PC-3 (cell line): ENCODE data around the gene PAN3. TPM values are rescaled to one million over a fixed set of nuclear protein-coding genes. Genes with fewer than 3 reads are reported as not detected.

Experiments
- ATAC-seq: fragments of 200-7000 bp; cut with Tn5 transposase; 2 replicates; pipeline ENCODE4 v1.9.1; 2020; ENCODE audit warnings: mild to moderate bottlenecking, moderate library complexity
- BruUV-seq: library from RNA; stranded (reverse); fragments of 400-500 nt; replicated peaks from 2 replicates; lab custom pipeline; 2021; lab: Mats Ljungman, UMichigan
- CTCF ChIA-PET: fragments of 300-600 bp; sonication (Branson Sonifier 250); formaldehyde crosslinking; loops from one replicate; lab custom pipeline; 2022; ENCODE audit warnings: antibody characterized with exemption; lab: Charles Lee
- POLR2A ChIA-PET: fragments of 300-600 bp; sonication (Branson Sonifier 250); formaldehyde crosslinking; loops from one replicate; lab custom pipeline; 2022; ENCODE audit warnings: antibody characterized with exemption; ENCODE audit not compliant: unreplicated experiment; lab: Charles Lee
- DNase-seq: peaks from one replicate; pipeline ENCODE4 v3.0.0-alpha.2; 2015
- H2AFZ ChIP-seq: fragments of 300-600 bp; sonication (generic); 2 replicates; pipeline ENCODE4 v1.6.0; 2016; ENCODE audit warnings: antibody characterized with exemption, low read length
- H3F3A ChIP-seq: fragments of 300-600 bp; sonication (generic); one replicate; pipeline ENCODE4 v1.6.0; 2017; ENCODE audit warnings: antibody characterized with exemption, low read length, control low read depth, mild to moderate bottlenecking; ENCODE audit not compliant: unreplicated experiment
- H3K27ac ChIP-seq: fragments of 300-600 bp; sonication (generic); 2 replicates; pipeline ENCODE4 v1.5.1; 2016; ENCODE audit warnings: mild to moderate bottlenecking, low read length
- H3K27me3 ChIP-seq: fragments of 300-600 bp; sonication (generic); 2 replicates; pipeline ENCODE4 v1.6.1; 2016; ENCODE audit warnings: low read length, mixed read lengths
- H3K36me3 ChIP-seq: fragments of 300-600 bp; sonication (generic); 2 replicates; pipeline ENCODE4 v1.6.1; 2016; ENCODE audit warnings: low read depth, mixed run types, low read length, mixed read lengths
- H3K4me1 ChIP-seq: fragments of 300-600 bp; sonication (generic); 2 replicates; pipeline ENCODE4 v1.5.1; 2016; ENCODE audit warnings: low read length; ENCODE audit not compliant: insufficient read depth
- H3K4me2 ChIP-seq: fragments of 300-600 bp; sonication (generic); 2 replicates; pipeline ENCODE4 v1.6.0; 2016; ENCODE audit warnings: low read length
- H3K4me3 ChIP-seq: fragments of 300-600 bp; sonication (generic); 2 replicates; pipeline ENCODE4 v1.5.1; 2016; ENCODE audit warnings: mild to moderate bottlenecking, low read length, mixed read lengths
- H3K79me2 ChIP-seq: fragments of 300-600 bp; sonication (generic); 2 replicates; pipeline ENCODE4 v1.6.1; 2017; ENCODE audit warnings: low read length, mixed read lengths
- H3K9ac ChIP-seq: fragments of 300-600 bp; sonication (generic); 2 replicates; pipeline ENCODE4 v1.6.0; 2016; ENCODE audit warnings: mild to moderate bottlenecking, low read length
- H3K9me2 ChIP-seq: fragments of 300-600 bp; sonication (generic); replicated peaks from 2 replicates; pipeline ENCODE4 v1.6.1; 2016; ENCODE audit warnings: mixed run types, low read length, mixed read lengths
- H3K9me3 ChIP-seq: fragments of 300-600 bp; sonication (generic); 2 replicates; pipeline ENCODE4 v1.6.1; 2016; ENCODE audit warnings: low read length, mixed read lengths
- H4K20me1 ChIP-seq: fragments of 300-600 bp; sonication (generic); 2 replicates; pipeline ENCODE4 v1.6.1; 2016; ENCODE audit warnings: low read length, mixed read lengths
- EZH2 ChIP-seq: fragments of 300-600 bp; sonication (generic); IDR thresholded peaks from one replicate; pipeline ENCODE4 v1.6.1; 2017; ENCODE audit warnings: antibody characterized with exemption, mild to moderate bottlenecking, low read length; ENCODE audit not compliant: unreplicated experiment
- EZH2phosphoT487 ChIP-seq: fragments of 300-600 bp; sonication (generic); IDR thresholded peaks from 2 replicates; pipeline ENCODE4 v1.6.1; 2018; ENCODE audit warnings: mild to moderate bottlenecking, antibody characterized with exemption, low read length, borderline replicate concordance
- intact Hi-C: fragments of 100-400 bp; cut with micrococcal nuclease; formaldehyde crosslinking; loops from 2 replicates; pipeline ENCODE4 v1.9.0; 2023
- total RNA-seq: library from RNA; depleted of rRNA; stranded (reverse); fragments of >200 nt; gene quantifications from 2 replicates; pipeline ENCODE4 v1.2.3, GENCODE V29; 2014
- TF ChIP-seq, protein P1 (sequence below): fragments of 300-600 bp; sonication (generic); conservative IDR thresholded peaks from 2 replicates; pipeline ENCODE4 v1.5.1; 2017; ENCODE audit warnings: antibody characterized with exemption, low read depth, mild to moderate bottlenecking, low read length

PAN3 gene
- total RNA-seq, 1 experiment from 2014 or later: 14.6 TPM

DNA sequence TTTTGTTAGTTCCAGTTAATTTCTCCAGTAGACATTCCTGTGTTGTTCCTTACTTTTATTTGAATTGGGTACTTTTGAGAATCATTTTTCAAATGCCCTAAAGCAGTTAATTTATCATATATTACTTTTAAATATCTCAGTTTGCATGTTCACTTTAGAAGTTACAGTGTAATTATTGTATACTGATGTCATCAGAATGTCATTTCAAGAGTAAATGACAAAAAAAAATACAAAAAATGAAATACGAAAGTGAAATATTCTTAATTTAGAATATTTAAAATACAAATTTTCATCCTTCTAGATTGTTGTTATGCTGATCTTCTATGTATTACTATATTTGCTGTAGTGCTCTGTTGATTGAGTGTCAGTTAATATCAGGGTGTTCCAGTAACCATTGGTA lies 114.2 kb downstream of the PAN3 start:
- ATAC-seq (no peak), DNase-seq (no peak)
- H3F3A ChIP-seq: no peaks in the 10 kb centered on the region
- H3K4me2 ChIP-seq: no peak overlapping the region
- no peak overlapping the region for H2AFZ ChIP-seq
- no peaks in the 10 kb centered on the region for H4K20me1 ChIP-seq
- H3K9ac ChIP-seq: no peak overlapping the region
- no peak overlapping the region for H3K4me3 ChIP-seq
- no peaks in the 10 kb centered on the region for H3K27me3 ChIP-seq
- peaks cover 5% of the 10 kb centered on the region; the same call in 1 of the 2 replicates for H3K36me3 ChIP-seq
- BruUV-seq: no TSS peak
- no peaks in the 10 kb centered on the region; the same call in 1 of the 2 replicates for H3K79me2 ChIP-seq
- ChIA-PET POLR2A (no interaction called here), CTCF (no interaction called here)
- H3K27ac ChIP-seq: no peak overlapping the region
- H3K4me1 ChIP-seq: no peaks in the 10 kb centered on the region
- no peaks in the 10 kb centered on the region for H3K9me3 ChIP-seq
- TF ChIP-seq EZH2phosphoT487 (no peak), EZH2 (no peak)
- TF ChIP-seq, protein P1, sequence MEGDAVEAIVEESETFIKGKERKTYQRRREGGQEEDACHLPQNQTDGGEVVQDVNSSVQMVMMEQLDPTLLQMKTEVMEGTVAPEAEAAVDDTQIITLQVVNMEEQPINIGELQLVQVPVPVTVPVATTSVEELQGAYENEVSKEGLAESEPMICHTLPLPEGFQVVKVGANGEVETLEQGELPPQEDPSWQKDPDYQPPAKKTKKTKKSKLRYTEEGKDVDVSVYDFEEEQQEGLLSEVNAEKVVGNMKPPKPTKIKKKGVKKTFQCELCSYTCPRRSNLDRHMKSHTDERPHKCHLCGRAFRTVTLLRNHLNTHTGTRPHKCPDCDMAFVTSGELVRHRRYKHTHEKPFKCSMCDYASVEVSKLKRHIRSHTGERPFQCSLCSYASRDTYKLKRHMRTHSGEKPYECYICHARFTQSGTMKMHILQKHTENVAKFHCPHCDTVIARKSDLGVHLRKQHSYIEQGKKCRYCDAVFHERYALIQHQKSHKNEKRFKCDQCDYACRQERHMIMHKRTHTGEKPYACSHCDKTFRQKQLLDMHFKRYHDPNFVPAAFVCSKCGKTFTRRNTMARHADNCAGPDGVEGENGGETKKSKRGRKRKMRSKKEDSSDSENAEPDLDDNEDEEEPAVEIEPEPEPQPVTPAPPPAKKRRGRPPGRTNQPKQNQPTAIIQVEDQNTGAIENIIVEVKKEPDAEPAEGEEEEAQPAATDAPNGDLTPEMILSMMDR: no peak
- no peaks in the 10 kb centered on the region for H3K9me2 ChIP-seq
- intact Hi-C loops: no loop called here

DNA sequence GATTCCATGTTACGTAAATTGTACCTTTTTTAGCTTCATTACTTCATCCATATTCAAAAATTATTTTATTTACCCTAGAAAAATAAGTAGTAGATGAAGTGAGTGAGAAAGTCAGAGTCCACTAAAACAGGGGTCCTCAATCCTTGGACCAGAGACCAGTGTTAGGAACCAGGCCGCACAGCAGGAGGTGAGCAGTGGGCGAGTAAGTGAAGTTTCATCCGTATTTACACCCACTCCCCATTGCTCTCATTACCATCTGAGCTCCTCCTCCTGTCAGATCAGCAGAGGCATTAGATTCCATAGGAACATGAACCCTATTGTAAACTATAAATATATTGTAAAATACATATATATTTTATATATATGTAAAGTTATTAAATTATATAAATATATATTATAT lies 119.0 kb downstream of the PAN3 start:
- BruUV-seq: no TSS peak
- H3K27ac ChIP-seq: no peak overlapping the region
- TF ChIP-seq, protein P1: no peak
- TF ChIP-seq EZH2 (no peak), EZH2phosphoT487 (no peak)
- peaks cover 7% of the 10 kb centered on the region; the same call in 1 of the 2 replicates for H3K36me3 ChIP-seq
- no peak for DNase-seq
- intact Hi-C loops: no loop called here
- no peaks in the 10 kb centered on the region for H3K27me3 ChIP-seq
- no peak overlapping the region for H2AFZ ChIP-seq
- no peaks in the 10 kb centered on the region for H4K20me1 ChIP-seq
- H3K9me2 ChIP-seq: no peaks in the 10 kb centered on the region
- H3K9me3 ChIP-seq: no peaks in the 10 kb centered on the region
- H3K4me2 ChIP-seq: no peak overlapping the region
- H3K4me1 ChIP-seq: no peaks in the 10 kb centered on the region
- ChIA-PET CTCF (no interaction called here), POLR2A (no interaction called here)
- no peaks in the 10 kb centered on the region for H3F3A ChIP-seq
- ATAC-seq: no peak
- H3K79me2 ChIP-seq: no peaks in the 10 kb centered on the region
- H3K4me3 ChIP-seq: no peak overlapping the region
- H3K9ac ChIP-seq: no peak overlapping the region

DNA sequence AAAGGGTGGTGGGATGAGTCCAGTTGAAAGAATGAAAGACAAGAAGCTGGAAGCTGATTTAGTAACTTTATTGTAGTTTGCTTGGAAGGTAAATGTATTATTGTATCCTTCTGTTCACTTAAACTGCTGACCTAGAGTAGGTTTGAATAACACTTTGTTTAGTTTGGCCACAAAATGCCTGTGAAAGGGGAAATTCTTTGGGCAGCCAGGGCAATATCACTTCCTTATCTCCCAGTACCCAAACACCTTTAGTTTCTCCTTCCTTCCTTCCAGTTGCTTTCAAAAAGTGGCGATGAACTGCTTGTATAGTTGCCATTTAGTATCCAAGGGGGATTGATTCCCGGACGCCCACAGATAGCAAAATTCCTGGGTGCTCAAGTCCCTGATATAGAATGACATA lies 120.1 kb downstream of the PAN3 start:
- DNase-seq: no peak
- H3K4me3 ChIP-seq: no peak overlapping the region
- ChIA-PET CTCF (no interaction called here), POLR2A (no interaction called here)
- no peaks in the 10 kb centered on the region for H3F3A ChIP-seq
- no peak overlapping the region for H3K27ac ChIP-seq
- no peaks in the 10 kb centered on the region for H3K79me2 ChIP-seq
- H3K9ac ChIP-seq: no peak overlapping the region
- TF ChIP-seq, protein P1: no peak
- TF ChIP-seq EZH2 (no peak), EZH2phosphoT487 (no peak)
- BruUV-seq: no TSS peak
- peaks cover 7% of the 10 kb centered on the region; the same call in 1 of the 2 replicates for H3K36me3 ChIP-seq
- H3K4me2 ChIP-seq: no peak overlapping the region
- H3K9me2 ChIP-seq: no peaks in the 10 kb centered on the region
- no peaks in the 10 kb centered on the region for H3K9me3 ChIP-seq
- intact Hi-C loops: no loop called here
- H4K20me1 ChIP-seq: no peaks in the 10 kb centered on the region
- H2AFZ ChIP-seq: no peak overlapping the region
- ATAC-seq: no peak
- H3K27me3 ChIP-seq: no peaks in the 10 kb centered on the region
- no peaks in the 10 kb centered on the region for H3K4me1 ChIP-seq
